ENCODE results near the gene PSG11. TPM values are rescaled to one million over a fixed set of nuclear protein-coding genes. Genes with fewer than 3 reads are reported as not detected.
"Not testable (repeated sequence)": the region's sequence is repeated elsewhere in the genome, so short reads cannot be mapped to it uniquely, and the experiment has no call there.

Gene PSG11
- total and polyA plus RNA-seq, 2 of the 8 experiments (the other 6 are each of a cell fraction or from before 2014, with no cell fraction given) = not detected

DNA sequence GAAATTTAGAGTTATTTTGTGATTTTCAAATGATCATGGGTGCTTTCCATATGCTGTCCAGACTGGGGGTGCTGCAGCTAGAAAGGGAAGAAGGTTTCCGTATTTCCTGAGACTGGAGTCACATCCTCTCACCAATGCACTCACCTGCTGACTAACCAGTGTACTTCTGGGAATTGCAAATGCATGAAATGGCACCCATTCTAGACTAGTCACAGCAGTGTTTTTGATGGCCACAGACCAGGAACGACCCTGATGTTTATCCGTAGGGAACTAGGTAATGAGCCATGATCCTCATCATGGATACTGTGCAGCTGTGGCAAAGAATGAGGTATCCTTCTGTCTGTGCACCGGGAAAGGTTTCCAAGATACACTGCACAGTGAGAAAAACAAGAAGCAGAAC lies 37.1 kb downstream of the PSG11 start:
- POLR2A ChIA-PET (ENCODE audit: partially characterized antibody); H2AK5ac ChIP-seq (ENCODE audit: low read depth, low read length); H2AFZ ChIP-seq (ENCODE audit: low read length); H2BK12ac ChIP-seq (ENCODE audit: low read depth, low read length); H3K27ac ChIP-seq (ENCODE audit: low read depth, low read length); H4K8ac ChIP-seq (ENCODE audit: extremely low read depth, insufficient read depth, low read length); H3K36me3 ChIP-seq (ENCODE audit: control insufficient read depth in 2 of 4, insufficient read depth in 4 of 4, low read length in 3 of 4); FAIRE-seq; H3K27me3 ChIP-seq (replicated peaks in 1 of 4; ENCODE audit: control insufficient read depth in 3 of 4, extremely low read depth in 1 of 4, insufficient read depth in 3 of 4, low read length in 3 of 4); H3K23ac ChIP-seq (ENCODE audit: insufficient read length); H2BK120ac ChIP-seq (replicated peaks; ENCODE audit: low read depth, low read length); DNase-seq (ENCODE audit: low read depth in 1 of 2, low spot score in 2 of 2); H4K20me1 ChIP-seq (replicated peaks in 1 of 2; ENCODE audit: control insufficient read depth in 1 of 2, insufficient read depth in 2 of 2, low read length in 2 of 2); H3K79me2 ChIP-seq (ENCODE audit: control insufficient read depth in 1 of 2, insufficient read depth in 2 of 2, low read length in 2 of 2); H4K5ac ChIP-seq (ENCODE audit: insufficient read length, low read depth, low read length); H4K91ac ChIP-seq (replicated peaks; ENCODE audit: insufficient read length, low read length); H3K79me1 ChIP-seq (ENCODE audit: low read depth, low read length); H3K56ac ChIP-seq (replicated peaks; ENCODE audit: insufficient read length, low read depth, low read length); H3K4me1 ChIP-seq (replicated peaks in 1 of 4; ENCODE audit: control insufficient read depth in 3 of 4, insufficient read depth in 4 of 4, low read length in 3 of 4); H2BK20ac ChIP-seq (ENCODE audit: low read length); H3K4me3 ChIP-seq (ENCODE audit: extremely low read depth in 1 of 4, insufficient read depth in 2 of 4, low read depth in 3 of 4, low read length in 4 of 4); H3K23me2 ChIP-seq (ENCODE audit: low read depth, low read length); H3K4ac ChIP-seq (replicated peaks; ENCODE audit: insufficient read length, low read depth, low read length); H3K14ac ChIP-seq (ENCODE audit: insufficient read length); CTCF ChIA-PET (ENCODE audit: partially characterized antibody); H2BK15ac ChIP-seq (ENCODE audit: low read length); H3K9ac ChIP-seq (replicated peaks in 1 of 4; ENCODE audit: extremely low read depth in 1 of 4, low read depth in 3 of 4, low read length in 3 of 4); H3K18ac ChIP-seq (ENCODE audit: extremely low read depth, low read length); H2BK5ac ChIP-seq (ENCODE audit: low read depth, low read length); H3K4me2 ChIP-seq (ENCODE audit: insufficient read depth in 1 of 2, low read depth in 2 of 2, low read length in 2 of 2): not testable (repeated sequence)
- 70% methylated on average over 4 of the region's 4 CpGs; no CpG with 5 or more reads in 1 of the 2 experiments for WGBS, 2 experiments (ENCODE audit: extremely low coverage in 1 of 2, insufficient coverage in 1 of 2, insufficient read length in 1 of 2, insufficient replicate concordance in 2 of 2, low coverage in 1 of 2, low lambda C conversion rate in 2 of 2, missing lambda C conversion rate in 1 of 2)
- H3K9me3 ChIP-seq (ENCODE audit: insufficient read depth in 2 of 2, low read depth in 1 of 2, low read length in 1 of 2) = peaks cover 41 to 65% of the 10 kb centered on the region in 2 experiments

- H2BK15ac ChIP-seq (ENCODE audit: low read length); H2AK5ac ChIP-seq (ENCODE audit: low read depth, low read length); H2BK120ac ChIP-seq (replicated peaks; ENCODE audit: low read depth, low read length); H3K79me1 ChIP-seq (ENCODE audit: low read depth, low read length); H3K9ac ChIP-seq (replicated peaks in 1 of 4; ENCODE audit: extremely low read depth in 1 of 4, low read depth in 3 of 4, low read length in 3 of 4); H3K23ac ChIP-seq (ENCODE audit: insufficient read length); H3K56ac ChIP-seq (replicated peaks; ENCODE audit: insufficient read length, low read depth, low read length); H3K18ac ChIP-seq (ENCODE audit: extremely low read depth, low read length); H3K4me2 ChIP-seq (ENCODE audit: insufficient read depth in 1 of 2, low read depth in 2 of 2, low read length in 2 of 2); H3K36me3 ChIP-seq (ENCODE audit: control insufficient read depth in 2 of 4, insufficient read depth in 4 of 4, low read length in 3 of 4); H3K23me2 ChIP-seq (ENCODE audit: low read depth, low read length); H2BK12ac ChIP-seq (ENCODE audit: low read depth, low read length); FAIRE-seq; H3K4me1 ChIP-seq (replicated peaks in 1 of 4; ENCODE audit: control insufficient read depth in 3 of 4, insufficient read depth in 4 of 4, low read length in 3 of 4); H4K5ac ChIP-seq (ENCODE audit: insufficient read length, low read depth, low read length); DNase-seq (ENCODE audit: low read depth in 1 of 2, low spot score in 2 of 2); CTCF ChIA-PET (ENCODE audit: partially characterized antibody); H4K91ac ChIP-seq (replicated peaks; ENCODE audit: insufficient read length, low read length); H3K4me3 ChIP-seq (ENCODE audit: extremely low read depth in 1 of 4, insufficient read depth in 2 of 4, low read depth in 3 of 4, low read length in 4 of 4); H2AFZ ChIP-seq (ENCODE audit: low read length); H2BK5ac ChIP-seq (ENCODE audit: low read depth, low read length); H4K20me1 ChIP-seq (replicated peaks in 1 of 2; ENCODE audit: control insufficient read depth in 1 of 2, insufficient read depth in 2 of 2, low read length in 2 of 2); H3K14ac ChIP-seq (ENCODE audit: insufficient read length); H3K79me2 ChIP-seq (ENCODE audit: control insufficient read depth in 1 of 2, insufficient read depth in 2 of 2, low read length in 2 of 2); H3K4ac ChIP-seq (replicated peaks; ENCODE audit: insufficient read length, low read depth, low read length); H4K8ac ChIP-seq (ENCODE audit: extremely low read depth, insufficient read depth, low read length); POLR2A ChIA-PET (ENCODE audit: partially characterized antibody); H3K27ac ChIP-seq (ENCODE audit: low read depth, low read length); H3K27me3 ChIP-seq (replicated peaks in 1 of 4; ENCODE audit: control insufficient read depth in 3 of 4, extremely low read depth in 1 of 4, insufficient read depth in 3 of 4, low read length in 3 of 4); H2BK20ac ChIP-seq (ENCODE audit: low read length): not testable (repeated sequence)
- H3K9me3 ChIP-seq (ENCODE audit: insufficient read depth in 2 of 2, low read depth in 1 of 2, low read length in 1 of 2) = peaks cover 41 to 59% of the 10 kb centered on the region in 2 experiments
- 93% methylated on average over 1 of the region's 1 CpG; no CpG with 5 or more reads in 1 of the 2 experiments for WGBS, 2 experiments (ENCODE audit: extremely low coverage in 1 of 2, insufficient coverage in 1 of 2, insufficient read length in 1 of 2, insufficient replicate concordance in 2 of 2, low coverage in 1 of 2, low lambda C conversion rate in 2 of 2, missing lambda C conversion rate in 1 of 2)
These were observed 38.1 kb downstream of the PSG11 start for GRCh38 chr19:42988206-42988605.
